ENCODE results near the gene DLX6. TPM values are rescaled to one million over a fixed set of nuclear protein-coding genes. Genes with fewer than 3 reads are reported as not detected.

The DLX6 gene
- total and polyA plus RNA-seq, 8 donors: 0.16 TPM; not detected in 7

DNA sequence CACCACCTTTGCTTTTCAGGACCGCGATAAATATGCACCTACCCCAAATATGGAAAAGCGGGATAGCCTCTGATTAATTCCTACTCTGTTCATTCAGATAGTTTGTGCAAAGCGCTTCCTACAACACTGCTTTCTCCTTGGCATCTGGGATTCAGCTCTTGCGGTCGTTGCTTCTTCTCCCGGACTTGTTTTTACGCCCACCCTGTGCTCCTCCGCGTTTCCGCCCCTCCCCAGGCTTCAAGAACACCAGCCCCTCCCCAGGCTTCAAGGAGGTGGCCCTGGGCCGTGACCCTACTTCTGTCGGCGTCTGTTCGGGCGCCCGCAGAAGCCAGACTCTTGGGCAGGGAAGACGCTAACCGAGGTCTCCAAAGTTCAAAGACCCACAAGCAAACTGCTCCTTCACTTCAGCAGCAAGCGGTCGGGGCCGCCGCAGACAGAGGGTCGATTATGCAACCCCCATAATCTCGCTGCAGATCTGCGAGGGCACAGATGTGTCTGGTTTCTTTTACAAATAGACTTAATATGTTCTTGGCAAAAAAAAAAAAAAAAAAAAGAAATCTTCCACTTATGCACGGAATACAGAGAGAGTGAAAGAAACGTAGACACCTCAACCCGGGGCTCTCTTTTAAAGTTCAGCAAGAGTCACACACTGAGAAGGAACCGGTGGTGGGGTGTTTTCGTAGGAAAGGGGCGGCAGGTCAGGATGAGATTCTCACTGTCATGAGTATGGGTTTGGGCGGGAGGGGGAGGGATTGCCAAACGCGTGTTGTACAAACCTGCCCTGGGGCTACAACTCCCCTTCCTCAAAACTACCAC, 17.3 kb downstream of the DLX6 start:
- peaks cover 7 to 78% (median 27%) of the 10 kb centered on the region in 4 donors for H3K27me3 ChIP-seq
- peak in 1 of 6 donors; percentile 55 for DNase-seq
- H3K9me3 ChIP-seq: no peaks in the 10 kb centered on the region
- no peak for ATAC-seq
- no peak for TF ChIP-seq CTCF (IDR thresholded peaks at IDR 0.05)
- FAIRE-seq: no peak
- H3K4me3 ChIP-seq: no peak overlapping the region
- no peaks in the 10 kb centered on the region for H3K36me3 ChIP-seq
- peaks cover 0 to 11% (median 6%) of the 10 kb centered on the region in 3 donors for H3K4me1 ChIP-seq
- intact Hi-C loops (cut with DNase I): loop anchor here in 2 of 3 donors (10.0 kb wide), 3 partner anchors 608 to 1108 kb away; no protein-coding TSS in a partner anchor
- WGBS, 2 donors: 4 to 6% methylated on average over 35 of the region's 35 CpGs
- no peak overlapping the region for H3K27ac ChIP-seq

DNA sequence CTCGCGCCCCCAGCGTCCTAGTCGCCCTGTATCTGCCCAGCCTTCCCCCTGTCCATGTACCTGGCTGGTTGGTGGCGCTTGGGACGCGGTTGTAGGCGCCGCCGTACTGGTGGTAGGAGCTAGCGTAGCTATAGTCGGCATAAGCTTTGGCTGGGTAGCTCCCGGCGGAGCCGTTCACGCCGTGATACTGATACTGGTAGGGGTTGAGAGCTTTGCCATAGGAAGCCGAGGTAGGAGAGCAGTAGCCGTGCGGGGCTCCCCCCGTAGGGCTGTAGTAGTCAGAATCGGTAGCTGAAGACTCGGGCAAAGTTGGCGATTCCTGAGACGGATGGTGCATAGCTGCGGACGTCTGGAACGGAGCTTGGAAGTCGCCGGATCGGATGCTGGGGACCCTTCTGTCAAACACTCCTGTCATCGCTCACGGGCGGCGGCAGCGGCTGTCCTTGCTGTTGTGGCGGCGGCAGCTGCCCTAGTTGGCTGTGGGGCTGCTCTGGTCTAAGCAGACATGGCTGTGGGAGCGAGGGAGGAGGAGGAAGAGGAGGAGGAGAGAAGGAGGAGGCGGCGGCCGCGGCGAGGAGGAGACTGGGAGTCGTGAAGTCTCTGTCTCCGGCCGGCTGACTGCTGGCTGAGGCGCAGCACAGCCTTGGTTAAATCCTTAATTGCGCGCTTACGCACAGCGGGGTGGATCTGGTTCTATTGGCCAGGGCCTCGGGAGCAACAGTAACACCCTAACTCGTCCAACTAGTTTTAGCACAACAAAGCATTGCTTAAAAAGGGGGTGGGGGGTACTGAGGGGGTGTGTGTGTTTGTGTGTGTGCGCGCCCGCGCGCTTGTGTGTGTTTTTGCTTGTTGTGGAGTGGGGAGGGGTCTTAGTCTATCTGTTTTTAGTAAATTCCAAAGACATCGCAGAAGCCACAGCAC, 19.1 kb downstream of the DLX6 start, which contains the start of gene DLX5:
DLX5 (minus strand) TSS at position 623 of the 921 bp plus-strand sequence; CDS start at position 415, 208 bp downstream.
- Histone ChIP-seq H3K27me3 (peaks cover 7 to 67% (median 23%) of the 10 kb centered on the region in 4 donors), H3K9me3 (no peaks in the 10 kb centered on the region), H3K4me3 (peak within 1 kb of the TSS in 1 of 4 donors; percentile 23), H3K36me3 (no peaks in the 10 kb centered on the region), H3K27ac (no peak within 1 kb of the TSS), H3K4me1 (peaks cover 0 to 11% (median 6%) of the 10 kb centered on the region in 3 donors)
- WGBS, 2 donors: 3% methylated on average over 57 to 60 of the region's 60 CpGs
- TF ChIP-seq CTCF (IDR thresholded peaks at IDR 0.05): no peak
- FAIRE-seq (no peak), ATAC-seq (no peak), DNase-seq (peak in 1 of 6 donors; percentile 71)
- intact Hi-C loops (cut with DNase I): loop anchor here in 2 of 3 donors (5.0 to 10.0 kb wide), 4 partner anchors 610 to 1110 kb away; no protein-coding TSS in a partner anchor

- no peaks in the 10 kb centered on the region for H3K36me3 ChIP-seq
- WGBS, 2 donors: 9 to 10% methylated on average over 8 of the region's 8 CpGs
- H3K27me3 ChIP-seq: peaks cover 7 to 60% (median 22%) of the 10 kb centered on the region in 4 donors
- peaks cover 0 to 11% (median 6%) of the 10 kb centered on the region in 3 donors for H3K4me1 ChIP-seq
- no peak for TF ChIP-seq CTCF (IDR thresholded peaks at IDR 0.05)
- H3K27ac ChIP-seq: no peak overlapping the region
- FAIRE-seq: no peak
- H3K4me3 ChIP-seq: no peak overlapping the region
- no peak for ATAC-seq
- H3K9me3 ChIP-seq: no peaks in the 10 kb centered on the region
- no peak for DNase-seq
- intact Hi-C loops (cut with DNase I): loop anchor here in 2 of 3 donors (5.0 to 10.0 kb wide), 4 partner anchors 610 to 1110 kb away; no protein-coding TSS in a partner anchor
Observed at GRCh38 chr7:97025130-97025499, 19.8 kb downstream of the DLX6 start.

- ATAC-seq (peak; percentile 26 to 44 (median 34)), DNase-seq (peak in 1 of 6 donors; percentile 63), FAIRE-seq (no peak)
- WGBS, 2 donors: 12 to 13% methylated on average over 29 of the region's 29 CpGs
- no peak for TF ChIP-seq CTCF (IDR thresholded peaks at IDR 0.05)
- Histone ChIP-seq H3K4me3 (peak overlapping the region in 1 of 4 donors; percentile 44), H3K9me3 (no peaks in the 10 kb centered on the region), H3K36me3 (no peaks in the 10 kb centered on the region), H3K27ac (no peak overlapping the region), H3K27me3 (peaks cover 4 to 51% (median 13%) of the 10 kb centered on the region in 4 donors), H3K4me1 (peaks cover 0 to 11% (median 6%) of the 10 kb centered on the region in 3 donors)
- intact Hi-C loops (cut with DNase I): loop anchor here in 2 of 3 donors (5.0 to 10.0 kb wide), 4 partner anchors 611 to 1111 kb away; no protein-coding TSS in a partner anchor
Observed at GRCh38 chr7:97025983-97026714, 20.8 kb downstream of the DLX6 start.

Data from pancreas (tissue), 10 donors.